ENCODE data around the gene HNRNPF. TPM values are rescaled to one million over a fixed set of nuclear protein-coding genes. Genes with fewer than 3 reads are reported as not detected.

Gene HNRNPF
- total and polyA plus RNA-seq, 7 donors, result 101 to 194 (median 134) TPM

DNA sequence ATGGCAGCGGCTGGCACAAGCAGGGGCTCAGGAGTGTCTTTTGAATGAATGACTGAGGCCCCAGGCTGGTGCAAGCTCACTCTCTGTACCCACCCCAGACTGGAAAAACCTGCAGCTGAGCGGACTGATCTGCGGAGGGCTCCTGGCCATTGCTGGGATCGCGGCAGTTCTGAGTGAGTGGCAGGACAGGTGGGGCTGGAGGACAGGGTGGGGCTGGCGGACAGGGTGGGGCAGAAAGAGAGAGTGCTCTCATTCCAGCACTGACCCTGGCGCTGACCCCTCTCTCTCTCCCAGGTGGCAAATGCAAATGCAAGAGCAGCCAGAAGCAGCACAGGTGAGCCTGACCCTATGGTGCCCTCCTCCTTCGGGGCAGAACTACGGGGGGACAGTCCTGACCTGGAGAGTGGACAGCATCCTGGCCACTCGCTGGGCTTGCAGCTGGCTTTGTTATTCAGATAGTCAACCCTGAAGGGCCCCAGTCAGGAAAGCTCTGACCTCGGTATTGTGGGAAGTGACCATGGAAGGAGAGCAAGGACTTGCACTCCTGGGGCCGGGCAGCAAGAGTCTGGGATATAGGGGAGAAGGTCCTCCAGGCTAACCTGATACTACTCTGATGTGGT, 33.5 kb downstream of the HNRNPF start:
- WGBS, 2 donors, result 40 to 76% methylated on average over 12 of the region's 12 CpGs
- Histone ChIP-seq H3K27ac (no peak overlapping the region), H3K36me3 (no peaks in the 10 kb centered on the region), H3K27me3 (no peaks in the 10 kb centered on the region), H3K4me1 (no peaks in the 10 kb centered on the region), H3K9me3 (no peaks in the 10 kb centered on the region), H3K4me3 (no peak overlapping the region)
- intact Hi-C loops (cut with DNase I), result no loop called here
- peak; percentile 52 for DNase-seq
- TF ChIP-seq POLR2A (IDR thresholded peaks at IDR 0.05) (no peak), EP300 (IDR thresholded peaks at IDR 0.05) (no peak), POLR2AphosphoS5 (IDR thresholded peaks at IDR 0.05) (no peak)
- TF ChIP-seq, protein P1, sequence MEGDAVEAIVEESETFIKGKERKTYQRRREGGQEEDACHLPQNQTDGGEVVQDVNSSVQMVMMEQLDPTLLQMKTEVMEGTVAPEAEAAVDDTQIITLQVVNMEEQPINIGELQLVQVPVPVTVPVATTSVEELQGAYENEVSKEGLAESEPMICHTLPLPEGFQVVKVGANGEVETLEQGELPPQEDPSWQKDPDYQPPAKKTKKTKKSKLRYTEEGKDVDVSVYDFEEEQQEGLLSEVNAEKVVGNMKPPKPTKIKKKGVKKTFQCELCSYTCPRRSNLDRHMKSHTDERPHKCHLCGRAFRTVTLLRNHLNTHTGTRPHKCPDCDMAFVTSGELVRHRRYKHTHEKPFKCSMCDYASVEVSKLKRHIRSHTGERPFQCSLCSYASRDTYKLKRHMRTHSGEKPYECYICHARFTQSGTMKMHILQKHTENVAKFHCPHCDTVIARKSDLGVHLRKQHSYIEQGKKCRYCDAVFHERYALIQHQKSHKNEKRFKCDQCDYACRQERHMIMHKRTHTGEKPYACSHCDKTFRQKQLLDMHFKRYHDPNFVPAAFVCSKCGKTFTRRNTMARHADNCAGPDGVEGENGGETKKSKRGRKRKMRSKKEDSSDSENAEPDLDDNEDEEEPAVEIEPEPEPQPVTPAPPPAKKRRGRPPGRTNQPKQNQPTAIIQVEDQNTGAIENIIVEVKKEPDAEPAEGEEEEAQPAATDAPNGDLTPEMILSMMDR (IDR thresholded peaks at IDR 0.05), result no peak

DNA sequence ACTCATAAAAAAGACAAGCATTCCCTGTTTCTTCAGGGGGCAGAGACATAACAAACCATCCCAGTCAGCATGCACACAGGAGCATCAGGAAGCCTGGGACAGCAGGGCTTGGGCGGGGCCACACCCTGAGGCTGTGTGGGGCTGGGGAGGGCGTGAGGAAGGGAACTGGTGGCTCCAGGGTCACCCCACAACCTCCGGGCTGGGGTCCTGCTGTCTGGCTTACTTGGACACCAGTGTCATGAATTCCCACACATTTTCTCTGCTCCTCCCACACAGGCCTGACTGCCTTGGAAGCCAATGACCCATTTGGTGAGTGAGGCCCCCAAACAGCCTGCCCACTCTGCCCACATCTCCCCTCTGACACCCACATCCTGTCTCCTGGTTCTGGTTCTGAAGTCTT, 34.8 kb downstream of the HNRNPF start:
- TF ChIP-seq EP300 (IDR thresholded peaks at IDR 0.05) (no peak), POLR2A (IDR thresholded peaks at IDR 0.05) (no peak), POLR2AphosphoS5 (IDR thresholded peaks at IDR 0.05) (no peak)
- TF ChIP-seq, protein P1 (IDR thresholded peaks at IDR 0.05), result no peak
- H3K4me3 ChIP-seq, result no peak overlapping the region
- H3K36me3 ChIP-seq, result no peaks in the 10 kb centered on the region
- H3K9me3 ChIP-seq, result no peaks in the 10 kb centered on the region
- H3K27ac ChIP-seq, result no peak overlapping the region
- WGBS, 2 donors, result 80 to 81% methylated on average over 3 of the region's 3 CpGs
- no peaks in the 10 kb centered on the region for H3K27me3 ChIP-seq
- no peaks in the 10 kb centered on the region for H3K4me1 ChIP-seq
- peak; percentile 30 for DNase-seq
- intact Hi-C loops (cut with DNase I), result no loop called here

DNA sequence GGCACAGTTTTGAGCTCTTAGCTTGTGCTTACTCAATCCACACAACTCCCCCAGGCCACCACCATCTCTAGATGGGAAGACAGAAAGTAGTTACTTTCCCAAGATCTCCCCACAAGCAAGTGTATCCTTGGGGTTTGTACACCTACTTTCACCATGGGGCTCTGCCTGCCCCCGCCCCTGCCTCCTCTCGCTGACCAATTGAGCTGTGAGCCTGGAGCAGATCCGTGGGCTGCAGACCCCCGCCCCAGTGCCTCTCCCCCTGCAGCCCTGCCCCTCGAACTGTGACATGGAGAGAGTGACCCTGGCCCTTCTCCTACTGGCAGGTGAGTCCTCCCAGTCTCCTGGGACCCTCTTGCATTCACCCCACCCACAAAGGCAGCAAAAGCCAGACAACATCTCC, 35.5 kb downstream of the HNRNPF start:
- DNase-seq, result peak; percentile 17
- 76 to 82% methylated on average over 5 of the region's 5 CpGs for WGBS, 2 donors
- Histone ChIP-seq H3K36me3 (no peaks in the 10 kb centered on the region), H3K27me3 (no peaks in the 10 kb centered on the region), H3K27ac (no peak overlapping the region), H3K9me3 (no peaks in the 10 kb centered on the region), H3K4me3 (no peak overlapping the region), H3K4me1 (no peaks in the 10 kb centered on the region)
- intact Hi-C loops (cut with DNase I), result no loop called here
- TF ChIP-seq POLR2AphosphoS5 (IDR thresholded peaks at IDR 0.05) (no peak), EP300 (IDR thresholded peaks at IDR 0.05) (no peak), POLR2A (IDR thresholded peaks at IDR 0.05) (no peak)
- TF ChIP-seq, protein P1 (IDR thresholded peaks at IDR 0.05), result no peak

DNA sequence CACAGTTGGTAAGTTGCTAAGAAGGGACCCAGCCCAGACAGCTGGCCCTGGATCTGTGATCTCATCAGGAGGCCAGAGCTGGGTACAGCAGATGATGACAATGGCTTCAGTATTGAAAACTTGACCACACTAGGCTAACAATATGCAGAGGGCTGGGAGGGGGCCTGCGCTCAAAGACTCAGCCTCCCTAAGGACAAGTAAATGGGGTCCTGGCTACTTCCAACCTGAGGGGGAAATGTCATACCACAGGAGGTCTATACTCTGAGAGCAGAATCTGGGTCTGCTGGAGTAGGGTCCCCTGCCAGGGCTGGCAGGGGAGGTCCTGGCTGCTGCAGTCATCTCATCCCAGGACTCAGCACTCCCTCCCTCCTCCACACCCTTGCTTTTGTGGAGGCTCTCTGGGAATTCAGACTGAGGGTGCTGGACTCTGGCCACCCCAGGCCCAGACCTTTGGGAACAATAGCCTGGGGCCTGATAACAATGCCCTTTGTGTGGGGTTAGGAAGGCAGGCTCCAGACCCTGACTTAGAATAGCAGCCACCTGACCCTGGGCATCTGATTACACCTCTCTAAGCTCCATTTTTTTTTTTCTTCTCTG, 36.1 kb downstream of the HNRNPF start:
- H3K27ac ChIP-seq, result no peak overlapping the region
- TF ChIP-seq EP300 (IDR thresholded peaks at IDR 0.05) (no peak), POLR2A (IDR thresholded peaks at IDR 0.05) (no peak), POLR2AphosphoS5 (IDR thresholded peaks at IDR 0.05) (no peak)
- TF ChIP-seq, protein P1 (IDR thresholded peaks at IDR 0.05), result no peak
- no peaks in the 10 kb centered on the region for H3K9me3 ChIP-seq
- intact Hi-C loops (cut with DNase I), result no loop called here
- peak; percentile 30 for DNase-seq
- no peaks in the 10 kb centered on the region for H3K36me3 ChIP-seq
- H3K4me1 ChIP-seq, result no peaks in the 10 kb centered on the region
- H3K27me3 ChIP-seq, result no peaks in the 10 kb centered on the region
- 97 to 100% methylated on average over 1 of the region's 1 CpG for WGBS, 2 donors
- no peak overlapping the region for H3K4me3 ChIP-seq
